DOHH2 (cell line): ENCODE data around the gene DSCAM.

Experiments
- CTCF ChIP-seq: fragments of 200-600 bp; sonication (generic); IDR thresholded peaks from one replicate; pipeline ENCODE4 v1.5.1; 2014; ENCODE audit warnings: antibody characterized with exemption, mild to moderate bottlenecking, low read depth, low read length; ENCODE audit not compliant: poor library complexity, severe bottlenecking
- EZH2phosphoT487 ChIP-seq: fragments of 200-600 bp; sonication (generic); IDR thresholded peaks from 2 replicates; pipeline ENCODE4 v1.6.1; 2017; ENCODE audit warnings: borderline replicate concordance, mild to moderate bottlenecking, antibody characterized with exemption, low read length, moderate library complexity, mixed read lengths

GRCh38 chr21:40667967-40668366 is 179.0 kb downstream of the DSCAM start:
- TF ChIP-seq CTCF, result no peak
- no peak for TF ChIP-seq EZH2phosphoT487
